Loucy (cell line): ENCODE measurements around the gene GLP2R.

ENCODE experiments used
- H2AFZ ChIP-seq: fragments of 200-600 bp; sonication (generic); 2 replicates; pipeline ENCODE4 v1.6.0; 2016; ENCODE audit warnings: antibody characterized with exemption, mild to moderate bottlenecking, low read length, moderate library complexity
- H3F3A ChIP-seq: fragments of 200-600 bp; 2 replicates; pipeline ENCODE4 v1.6.0; 2016; ENCODE audit warnings: antibody characterized with exemption, low read depth, mild to moderate bottlenecking
- H3K27me3 ChIP-seq: fragments of 200-600 bp; sonication (generic); 2 replicates; pipeline ENCODE4 v1.6.1; 2014; ENCODE audit warnings: low read length, mild to moderate bottlenecking; ENCODE audit not compliant: insufficient read depth, poor library complexity, severe bottlenecking
- H3K36me3 ChIP-seq: fragments of 200-600 bp; sonication (generic); 2 replicates; pipeline ENCODE4 v1.6.1; 2016; ENCODE audit warnings: low read length; ENCODE audit not compliant: insufficient read depth
- H3K4me1 ChIP-seq: fragments of 200-600 bp; sonication (generic); 2 replicates; pipeline ENCODE4 v1.5.1; 2014; ENCODE audit warnings: low read length, mild to moderate bottlenecking; ENCODE audit not compliant: insufficient read depth, poor library complexity, severe bottlenecking
- H3K4me2 ChIP-seq: fragments of 200-600 bp; sonication (generic); 2 replicates; pipeline ENCODE4 v1.6.0; 2014; ENCODE audit warnings: antibody characterized with exemption, low read length, low read depth, mild to moderate bottlenecking; ENCODE audit not compliant: poor library complexity, severe bottlenecking
- H3K4me3 ChIP-seq: fragments of 200-600 bp; sonication (generic); 2 replicates; pipeline ENCODE4 v1.5.1; 2014; ENCODE audit warnings: low read length, mild to moderate bottlenecking, mixed read lengths; ENCODE audit not compliant: poor library complexity, severe bottlenecking
- H3K79me2 ChIP-seq: fragments of 200-600 bp; sonication (generic); 2 replicates; pipeline ENCODE4 v1.6.1; 2014; ENCODE audit warnings: low read length; ENCODE audit not compliant: insufficient read depth
- H3K9ac ChIP-seq: fragments of 200-600 bp; sonication (generic); 2 replicates; pipeline ENCODE4 v1.6.0; 2014; ENCODE audit warnings: mild to moderate bottlenecking, low read depth, low read length, moderate library complexity; ENCODE audit not compliant: poor library complexity, severe bottlenecking
- H3K9me2 ChIP-seq: fragments of 200-600 bp; sonication (generic); replicated peaks from 2 replicates; pipeline ENCODE4 v1.6.1; 2016; ENCODE audit warnings: low read depth, low read length, mixed read lengths
- H3K9me3 ChIP-seq: fragments of 200-600 bp; sonication (generic); 2 replicates; pipeline ENCODE4 v1.6.1; 2014; ENCODE audit warnings: mild to moderate bottlenecking, antibody characterized with exemption, low read length, low read depth; ENCODE audit not compliant: insufficient read depth
- H4K20me1 ChIP-seq: fragments of 200-600 bp; sonication (generic); 2 replicates; pipeline ENCODE4 v1.6.0; 2014; ENCODE audit warnings: antibody characterized with exemption, low read length, mild to moderate bottlenecking; ENCODE audit not compliant: insufficient read depth, poor library complexity, severe bottlenecking
- CTCF ChIP-seq: fragments of 200-600 bp; sonication (generic); conservative IDR thresholded peaks from 2 replicates; pipeline ENCODE4 v1.5.1; 2014; ENCODE audit warnings: mild to moderate bottlenecking, antibody characterized with exemption, low read length
- EZH2phosphoT487 ChIP-seq: fragments of 200-600 bp; IDR thresholded peaks from 2 replicates; pipeline ENCODE4 v1.6.1; 2018; ENCODE audit warnings: antibody characterized with exemption, mild to moderate bottlenecking, moderate library complexity, borderline replicate concordance

GLP2R gene

DNA sequence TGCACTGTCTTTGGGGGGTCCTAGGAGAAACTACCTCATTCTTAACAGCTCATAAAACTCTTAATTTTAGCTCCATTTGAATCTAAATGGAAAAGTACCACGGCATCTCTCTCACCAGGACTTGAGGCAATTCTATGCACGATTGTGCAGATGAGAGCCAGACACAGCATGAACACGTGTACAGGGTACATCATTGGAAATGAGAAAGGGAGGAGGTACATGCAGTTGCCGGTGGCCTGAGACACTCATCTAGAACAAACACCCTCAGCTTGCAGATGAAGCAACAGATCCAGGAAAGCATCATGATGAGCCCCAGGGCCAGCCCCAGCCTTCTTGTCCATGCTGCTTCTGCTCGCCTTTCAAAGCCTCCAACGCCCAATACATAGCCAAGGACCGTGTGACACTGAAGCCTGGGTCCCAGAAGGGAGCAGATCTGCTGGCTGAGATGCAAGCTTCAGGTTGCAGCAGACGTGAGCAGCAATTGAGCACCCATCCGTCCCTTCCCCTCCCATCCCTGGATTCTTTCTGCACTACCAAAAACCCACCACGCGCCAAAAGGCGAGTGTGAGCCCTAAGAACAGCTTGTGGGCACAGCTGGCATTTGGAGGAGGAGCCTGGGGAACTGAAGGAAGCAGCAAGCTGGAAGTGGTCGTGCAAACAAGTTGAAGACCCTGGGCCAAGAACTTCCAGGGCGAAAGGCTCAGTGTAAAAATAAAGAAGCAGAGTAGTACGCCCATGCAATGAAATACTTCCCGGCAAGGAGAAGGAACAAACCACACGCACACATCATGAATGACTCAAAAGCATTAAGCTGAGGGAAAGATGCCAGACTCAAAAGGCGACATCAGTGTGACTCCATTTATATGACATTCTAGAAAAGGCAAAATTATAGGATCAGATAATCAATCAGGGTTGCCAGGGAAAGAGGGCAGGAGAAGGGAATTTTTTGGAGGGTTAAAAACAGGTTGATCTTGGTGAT lies 86.7 kb downstream of the GLP2R start:
- H4K20me1 ChIP-seq, result no peaks in the 10 kb centered on the region
- H3K4me1 ChIP-seq, result no peaks in the 10 kb centered on the region
- H3K9me2 ChIP-seq, result no peaks in the 10 kb centered on the region
- no peak overlapping the region for H3K4me2 ChIP-seq
- H3K27me3 ChIP-seq, result no peaks in the 10 kb centered on the region
- no peak overlapping the region for H3K4me3 ChIP-seq
- H3K36me3 ChIP-seq, result peaks cover 27% of the 10 kb centered on the region; the same call in 1 of the 2 replicates
- H3F3A ChIP-seq, result no peaks in the 10 kb centered on the region
- no peaks in the 10 kb centered on the region for H3K79me2 ChIP-seq
- no peak for TF ChIP-seq EZH2phosphoT487
- no peak for TF ChIP-seq CTCF
- H3K9me3 ChIP-seq, result no peaks in the 10 kb centered on the region
- no peak overlapping the region for H2AFZ ChIP-seq
- no peak overlapping the region for H3K9ac ChIP-seq

DNA sequence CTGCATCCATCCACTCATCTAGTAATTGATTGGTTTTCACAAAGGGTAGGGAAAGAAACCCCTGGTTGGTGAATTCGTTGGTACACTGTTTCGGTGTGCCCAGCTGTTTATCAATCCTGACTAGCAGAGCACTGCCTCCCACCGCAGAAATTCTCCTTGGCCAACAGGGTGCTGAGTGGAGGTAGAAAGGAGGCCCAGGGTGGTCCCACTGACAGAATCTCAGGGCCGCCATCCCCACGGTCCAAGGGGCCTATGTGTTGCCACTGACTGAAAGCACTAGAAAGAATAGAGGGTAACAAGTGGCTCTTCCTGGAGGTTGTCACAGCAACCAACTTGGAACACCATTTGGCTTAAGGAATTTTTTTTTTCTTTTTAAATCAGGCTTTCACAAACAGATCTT lies 87.8 kb downstream of the GLP2R start:
- H4K20me1 ChIP-seq, result no peaks in the 10 kb centered on the region
- H2AFZ ChIP-seq, result no peak overlapping the region
- peaks cover 38% of the 10 kb centered on the region; the same call in 1 of the 2 replicates for H3K36me3 ChIP-seq
- no peaks in the 10 kb centered on the region for H3K9me2 ChIP-seq
- H3K9ac ChIP-seq, result no peak overlapping the region
- H3K4me1 ChIP-seq, result no peaks in the 10 kb centered on the region
- H3K9me3 ChIP-seq, result no peaks in the 10 kb centered on the region
- H3K27me3 ChIP-seq, result no peaks in the 10 kb centered on the region
- H3K4me2 ChIP-seq, result no peak overlapping the region
- H3K4me3 ChIP-seq, result no peak overlapping the region
- no peaks in the 10 kb centered on the region for H3K79me2 ChIP-seq
- H3F3A ChIP-seq, result no peaks in the 10 kb centered on the region
- TF ChIP-seq EZH2phosphoT487 (no peak), CTCF (no peak)

GRCh38 chr17:9916108-9916507 lies 90.4 kb downstream of the GLP2R start:
- Histone ChIP-seq H2AFZ (no peak overlapping the region), H3K9ac (no peak overlapping the region), H3F3A (no peaks in the 10 kb centered on the region), H3K4me2 (no peak overlapping the region), H4K20me1 (no peaks in the 10 kb centered on the region), H3K9me2 (no peaks in the 10 kb centered on the region), H3K9me3 (no peaks in the 10 kb centered on the region), H3K79me2 (no peaks in the 10 kb centered on the region), H3K27me3 (no peaks in the 10 kb centered on the region), H3K4me1 (no peaks in the 10 kb centered on the region), H3K36me3 (peaks cover 56% of the 10 kb centered on the region; the same call in 1 of the 2 replicates), H3K4me3 (no peak overlapping the region)
- TF ChIP-seq EZH2phosphoT487 (no peak), CTCF (no peak)
